GM23338 (cell line): ENCODE data around the gene LRP4. TPM values are rescaled to one million over a fixed set of nuclear protein-coding genes. Genes with fewer than 3 reads are reported as not detected.

Experiments used
- ATAC-seq: fragments of 200-7000 bp; cut with Tn5 transposase; 3 replicates; pipeline ENCODE4 v1.9.1; 2020
- DNase-seq: peaks from one replicate; pipeline ENCODE4 v3.0.0-alpha.2; 2015; ENCODE audit warnings: low spot score
- H2AFZ ChIP-seq: fragments of 200-600 bp; sonication (generic); 2 replicates; pipeline ENCODE4 v1.8.0; 2016; ENCODE audit warnings: antibody characterized with exemption, mild to moderate bottlenecking, moderate library complexity
- H3F3A ChIP-seq: fragments of 200-600 bp; sonication (generic); replicated peaks from 2 replicates; pipeline ENCODE4 v1.8.0; 2017; ENCODE audit warnings: antibody characterized with exemption, mixed run types, low read depth
- H3K27ac ChIP-seq: fragments of 200-600 bp; sonication (generic); 2 replicates; pipeline ENCODE4 v1.6.1; 2016; ENCODE audit warnings: low read depth
- H3K27me3 ChIP-seq: fragments of 200-600 bp; sonication (generic); 2 replicates; pipeline ENCODE4 v1.8.0; 2016; ENCODE audit warnings: mild to moderate bottlenecking, mixed run types, moderate library complexity; ENCODE audit not compliant: insufficient read depth
- H3K36me3 ChIP-seq: fragments of 200-600 bp; sonication (generic); 2 replicates; pipeline ENCODE4 v1.8.0; 2016; ENCODE audit warnings: mild to moderate bottlenecking; ENCODE audit not compliant: insufficient read depth
- H3K4me1 ChIP-seq: fragments of 200-600 bp; sonication (generic); 2 replicates; pipeline ENCODE4 v1.8.0; 2016; ENCODE audit warnings: mild to moderate bottlenecking, moderate library complexity; ENCODE audit not compliant: insufficient read depth
- H3K4me2 ChIP-seq: fragments of 200-600 bp; sonication (generic); 2 replicates; pipeline ENCODE4 v1.7.1; 2017; ENCODE audit warnings: mixed run types
- H3K4me3 ChIP-seq: fragments of 200-600 bp; sonication (generic); 2 replicates; pipeline ENCODE4 v1.6.1; 2016; ENCODE audit warnings: mixed run types
- H3K79me2 ChIP-seq: fragments of 200-600 bp; sonication (generic); replicated peaks from 2 replicates; pipeline ENCODE4 v1.8.0; 2017; ENCODE audit warnings: mild to moderate bottlenecking; ENCODE audit not compliant: insufficient read depth
- H3K9me2 ChIP-seq: fragments of 200-600 bp; sonication (generic); 2 replicates; pipeline ENCODE4 v1.8.0; 2017; ENCODE audit not compliant: insufficient read depth
- H4K20me1 ChIP-seq: fragments of 200-600 bp; sonication (generic); replicated peaks from 2 replicates; pipeline ENCODE4 v1.8.0; 2017; ENCODE audit warnings: mild to moderate bottlenecking; ENCODE audit not compliant: insufficient read depth
- H3K27ac Mint-ChIP-seq: 2 replicates; pipeline ENCODE4 v1.8.0; 2020; ENCODE audit warnings: inconsistent platforms, mild to moderate bottlenecking, moderate library complexity, mixed read lengths
- H3K27me3 Mint-ChIP-seq: 3 replicates; pipeline ENCODE4 v1.8.0; 2022; ENCODE audit warnings: low read depth, mild to moderate bottlenecking, moderate library complexity, mixed read lengths, inconsistent platforms; ENCODE audit not compliant: insufficient read depth, poor library complexity
- H3K36me3 Mint-ChIP-seq: 3 replicates; pipeline ENCODE4 v1.8.0; 2021; ENCODE audit warnings: low read depth, mild to moderate bottlenecking, inconsistent platforms, moderate library complexity, mixed read lengths
- H3K4me1 Mint-ChIP-seq: 3 replicates; pipeline ENCODE4 v1.8.0; 2020; ENCODE audit warnings: mild to moderate bottlenecking, inconsistent platforms, mixed read lengths
- H3K4me3 Mint-ChIP-seq: 3 replicates; pipeline ENCODE4 v1.8.0; 2021; ENCODE audit warnings: moderate library complexity, mild to moderate bottlenecking, inconsistent platforms, mixed read lengths
- H3K9me3 Mint-ChIP-seq: 3 replicates; pipeline ENCODE4 v1.8.0; 2020; ENCODE audit warnings: moderate library complexity, mild to moderate bottlenecking, inconsistent platforms, mixed read lengths
- CREB1 ChIP-seq: fragments of 250-450 bp; sonication (Bioruptor Pico); IDR thresholded peaks from 2 replicates; pipeline ENCODE4 v1.5.0; 2020; ENCODE audit warnings: low read depth, mild to moderate bottlenecking, moderate library complexity
- ETS1 ChIP-seq: IDR thresholded peaks from 2 replicates; pipeline ENCODE4 v1.6.1; 2016; ENCODE audit warnings: antibody characterized with exemption
- EZH2 ChIP-seq: fragments of 200-600 bp; sonication (generic); IDR thresholded peaks from one replicate; pipeline ENCODE4 v1.8.0; 2017; ENCODE audit warnings: antibody characterized with exemption, mild to moderate bottlenecking, low read depth; ENCODE audit not compliant: unreplicated experiment
- EZH2phosphoT487 ChIP-seq: fragments of 200-600 bp; sonication (generic); IDR thresholded peaks from one replicate; pipeline ENCODE4 v1.8.1; 2018; ENCODE audit warnings: antibody characterized with exemption; ENCODE audit not compliant: unreplicated experiment
- JUNB ChIP-seq: IDR thresholded peaks from one replicate; pipeline ENCODE4 v1.6.1; 2016; ENCODE audit warnings: antibody characterized with exemption; ENCODE audit not compliant: unreplicated experiment
- NANOG ChIP-seq: IDR thresholded peaks from 2 replicates; pipeline ENCODE4 v1.6.1; 2016; ENCODE audit warnings: antibody characterized with exemption, borderline replicate concordance
- ZNF114 ChIP-seq: fragments of 250-450 bp; sonication (Bioruptor Pico); IDR thresholded peaks from 2 replicates; pipeline ENCODE4 v1.5.0; 2020; ENCODE audit warnings: mild to moderate bottlenecking, moderate library complexity
- ZNF462 ChIP-seq: fragments of 250-450 bp; sonication (Bioruptor Pico); IDR thresholded peaks from 2 replicates; pipeline ENCODE4 v1.5.0; 2020; ENCODE audit warnings: mild to moderate bottlenecking, moderate library complexity
- polyA plus RNA-seq: library from polyadenylated mRNA; unstranded; fragments of >200 nt; fragmentation: Nextera tagmentation; extraction: Ambion mirVana; gene quantifications from 2 replicates; pipeline ENCODE4 v1.2.1, GENCODE V29; 2016
- total RNA-seq: library from RNA; depleted of rRNA; stranded (reverse); fragments of >200 nt; shearing (Covaris generic); gene quantifications from 2 replicates; pipeline ENCODE4 v1.2.3, GENCODE V29; 2014

Gene LRP4
- total and polyA plus RNA-seq, 2 experiments from 2014 or later = 6.0 to 18.4 TPM

GRCh38 chr11:46855863-46856262 is 62.5 kb downstream of the LRP4 start:
- no peak overlapping the region for H3K27ac ChIP-seq
- no peaks in the 10 kb centered on the region for H3K9me2 ChIP-seq
- Mint-ChIP-seq H3K27ac (no peak overlapping the region), H3K4me1 (no peaks in the 10 kb centered on the region), H3K27me3 (peaks cover 8% of the 10 kb centered on the region), H3K4me3 (no peak overlapping the region), H3K36me3 (peaks cover 30% of the 10 kb centered on the region), H3K9me3 (peaks cover 5% of the 10 kb centered on the region)
- no peaks in the 10 kb centered on the region; the same call in 1 of the 2 replicates for H4K20me1 ChIP-seq
- H3K36me3 ChIP-seq = peaks cover 22% of the 10 kb centered on the region; the same call in 1 of the 2 replicates
- no peak overlapping the region for H3K4me3 ChIP-seq
- no peak overlapping the region for H3K4me2 ChIP-seq
- ATAC-seq (no peak), DNase-seq (no peak)
- H3K79me2 ChIP-seq = no peaks in the 10 kb centered on the region
- TF ChIP-seq ETS1 (no peak), EZH2 (no peak), NANOG (no peak)
- H3K27me3 ChIP-seq = no peaks in the 10 kb centered on the region
- no peak overlapping the region for H2AFZ ChIP-seq
- H3K4me1 ChIP-seq = no peaks in the 10 kb centered on the region
- no peaks in the 10 kb centered on the region for H3F3A ChIP-seq

GRCh38 chr11:46855167-46855566 is 63.2 kb downstream of the LRP4 start:
- Mint-ChIP-seq H3K27me3 (peaks cover 8% of the 10 kb centered on the region), H3K36me3 (peaks cover 27% of the 10 kb centered on the region), H3K4me1 (no peaks in the 10 kb centered on the region), H3K4me3 (no peak overlapping the region), H3K27ac (no peak overlapping the region), H3K9me3 (peaks cover 9% of the 10 kb centered on the region)
- DNase-seq = no peak
- no peak overlapping the region for H3K27ac ChIP-seq
- H3K9me2 ChIP-seq = no peaks in the 10 kb centered on the region
- no peaks in the 10 kb centered on the region for H3K27me3 ChIP-seq
- TF ChIP-seq CREB1 (CRISPR knock-in tag) (no peak), EZH2phosphoT487 (no peak), EZH2 (no peak), ZNF462 (CRISPR knock-in tag) (no peak), ZNF114 (CRISPR knock-in tag) (no peak), ETS1 (no peak), JUNB (no peak)
- no peak for ATAC-seq
- H3K79me2 ChIP-seq = no peaks in the 10 kb centered on the region
- no peaks in the 10 kb centered on the region for H3F3A ChIP-seq
- no peak overlapping the region for H2AFZ ChIP-seq
- no peaks in the 10 kb centered on the region for H3K4me1 ChIP-seq
- peaks cover 18% of the 10 kb centered on the region; the same call in 1 of the 2 replicates for H3K36me3 ChIP-seq
- H3K4me2 ChIP-seq = no peak overlapping the region
- no peaks in the 10 kb centered on the region; the same call in 1 of the 2 replicates for H4K20me1 ChIP-seq
- no peak overlapping the region for H3K4me3 ChIP-seq
